AG20443 (cell line): ENCODE data around the gene PCLAF.
A peak's percentile ranks its signal among the peaks of the same experiment; 100 is the strongest.
"Not testable (repeated sequence)": the region's sequence is repeated elsewhere in the genome, so short reads cannot be mapped to it uniquely, and the experiment has no call there.

Source experiments
- DNase-seq: peaks from one replicate; pipeline ENCODE4 v3.0.0; 2012; ENCODE audit warnings: low spot score, mixed read lengths

Gene PCLAF

DNA sequence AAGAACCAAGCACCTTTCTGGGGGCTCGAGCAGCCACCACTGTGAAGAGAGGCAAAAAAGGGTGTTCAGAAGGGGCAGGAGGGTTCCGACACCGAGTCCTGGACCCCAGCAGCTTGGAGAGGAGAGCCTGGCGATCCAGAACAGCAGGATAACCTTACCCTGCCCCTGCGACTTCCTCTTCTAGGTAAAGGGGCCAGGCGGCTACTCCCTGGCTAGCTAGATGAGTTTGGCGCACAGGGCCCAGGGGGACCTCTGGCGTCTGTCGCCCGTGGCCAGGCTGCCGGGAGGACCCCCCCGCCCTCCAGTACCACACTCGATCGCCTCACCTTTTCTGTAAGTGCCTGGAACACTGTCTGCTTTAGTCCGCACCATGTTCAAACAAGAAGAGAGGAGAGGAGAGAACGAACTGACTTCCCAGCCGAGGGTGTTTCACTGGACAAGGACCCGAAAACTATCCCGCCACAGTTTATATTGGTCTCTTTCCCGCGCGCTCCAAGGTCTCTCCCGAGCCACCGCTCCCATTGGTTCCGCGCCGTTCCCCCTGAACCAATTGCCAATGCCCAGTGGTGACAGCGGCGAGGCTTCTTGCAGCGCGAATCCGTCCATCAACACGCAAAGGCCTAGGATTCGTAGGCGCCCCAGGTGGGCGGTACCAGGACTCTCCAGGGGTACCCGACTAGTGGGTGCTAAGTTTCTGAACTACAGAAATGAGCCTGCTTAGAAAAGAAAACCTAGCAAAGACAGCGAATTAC lies at the start of gene PCLAF:
Gene PCLAF, minus strand, starts transcription at position 442 of the 752 bp plus-strand sequence. Its CDS starts 70 bp downstream, at position 372.
- DNase-seq: peak; percentile 98

GRCh38 chr15:64430000-64430735 lies 48.9 kb upstream of the PCLAF start:
- DNase-seq: peak; percentile 79

- DNase-seq: no peak
Observed at GRCh38 chr15:64429448-64429847, 48.2 kb upstream of the PCLAF start.

- no peak for DNase-seq
Observed at GRCh38 chr15:64426845-64427465, 45.7 kb upstream of the PCLAF start.

GRCh38 chr15:64425221-64425620 lies 44.0 kb upstream of the PCLAF start:
- no peak for DNase-seq

DNA sequence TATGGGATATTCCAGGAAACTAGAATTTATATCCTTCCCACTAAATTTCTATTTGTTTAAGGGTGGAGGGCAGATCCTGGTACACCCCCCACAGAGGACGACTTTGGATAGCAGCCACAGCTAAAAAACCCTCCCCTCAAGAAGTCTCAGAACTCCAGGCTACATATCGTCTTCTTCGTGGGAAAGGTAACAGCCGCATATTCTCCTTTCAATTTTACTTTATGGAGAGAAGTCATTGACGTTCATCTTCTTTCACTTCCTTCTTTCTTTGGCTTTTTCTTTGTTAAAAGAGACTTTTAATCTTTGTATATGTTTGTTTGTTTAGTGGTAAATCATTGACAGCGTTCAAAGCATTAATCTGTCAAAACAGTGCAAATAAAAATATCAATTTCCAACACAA lies 42.7 kb upstream of the PCLAF start:
- no peak for DNase-seq

GRCh38 chr15:64422697-64423096 lies 41.5 kb upstream of the PCLAF start:
- no peak for DNase-seq

- DNase-seq: no peak
Observed at GRCh38 chr15:64412216-64412615, 31.0 kb upstream of the PCLAF start.

DNA sequence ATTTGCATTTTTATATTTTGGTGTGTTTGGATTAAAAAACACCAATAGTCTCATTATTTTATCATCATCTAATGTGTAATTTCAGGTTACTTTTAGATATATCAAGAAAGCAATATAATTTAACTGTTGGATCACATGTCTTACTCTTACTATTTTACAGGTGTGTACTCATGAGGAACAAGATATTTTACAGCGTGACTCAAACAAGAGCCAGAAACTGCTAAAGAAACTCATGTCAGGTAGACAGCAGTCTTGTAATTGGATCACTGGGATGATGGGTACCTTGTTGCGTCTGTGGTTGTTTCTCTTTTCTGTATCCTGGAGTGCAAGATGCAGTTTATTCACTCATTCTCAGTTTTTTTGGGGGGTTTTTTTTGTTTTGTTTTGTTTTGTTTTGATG lies 19.3 kb upstream of the PCLAF start:
- no peak for DNase-seq

DNA sequence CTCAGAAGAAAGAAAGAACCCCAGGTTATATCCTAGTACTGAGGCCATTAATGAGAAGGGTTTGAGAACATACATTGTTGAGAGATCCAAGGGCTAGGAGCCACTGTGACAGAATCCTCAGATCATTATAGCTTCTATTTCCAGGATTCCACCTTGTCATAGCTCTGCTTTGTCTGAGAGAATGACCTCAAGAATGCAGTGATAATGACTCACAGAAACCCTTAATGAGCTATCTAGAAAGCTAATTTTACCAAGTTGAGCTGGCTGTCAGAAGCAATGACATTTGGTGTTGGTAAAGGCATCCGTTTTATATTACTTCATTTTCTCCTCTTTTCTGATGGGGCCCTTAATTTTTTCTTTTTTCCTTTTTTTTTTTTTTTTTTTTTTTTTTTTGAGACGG lies 17.3 kb upstream of the PCLAF start:
- DNase-seq: no peak

- no peak for DNase-seq
Observed at GRCh38 chr15:64396789-64397188, 15.5 kb upstream of the PCLAF start.

DNA sequence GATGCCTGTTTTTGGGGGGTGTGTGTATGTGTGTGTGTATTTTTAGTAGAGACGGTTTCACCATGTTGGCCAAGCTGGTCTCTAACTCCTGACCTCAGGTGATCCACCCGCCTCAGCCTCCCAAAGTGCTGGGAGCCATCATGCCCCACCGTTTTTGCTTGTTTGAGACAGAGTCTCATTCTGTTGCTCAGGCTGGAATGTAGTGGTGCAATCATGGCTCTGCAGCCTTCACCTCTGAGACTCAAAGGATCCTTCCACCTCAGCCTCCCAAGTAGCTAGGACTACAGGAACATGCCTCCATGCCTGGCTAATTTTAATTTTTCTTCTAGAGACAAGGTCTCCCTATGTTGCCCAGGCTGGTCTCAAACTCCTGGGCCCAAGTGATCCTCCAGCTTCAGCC lies 11.2 kb upstream of the PCLAF start:
- not testable (repeated sequence) for DNase-seq

DNA sequence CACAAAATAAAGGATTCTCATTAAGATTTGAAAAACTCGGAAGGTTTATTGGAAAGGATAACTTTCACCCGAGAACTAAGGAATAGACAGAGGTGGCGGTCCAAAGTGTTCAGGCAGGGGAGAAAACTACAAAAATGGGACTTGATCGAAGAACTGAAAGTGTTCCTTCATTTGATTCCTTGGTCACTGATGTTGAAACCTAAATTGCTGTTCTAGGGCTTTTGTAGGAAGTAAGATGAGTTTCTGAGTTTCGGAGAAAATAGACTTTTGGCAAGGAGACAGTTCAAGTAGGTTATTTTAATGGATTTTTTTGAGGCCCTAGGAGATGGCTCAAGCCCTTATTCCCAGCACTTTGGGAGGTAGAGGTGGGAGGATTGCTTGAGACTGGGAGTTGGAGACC lies 7.8 kb upstream of the PCLAF start:
- no peak for DNase-seq

DNA sequence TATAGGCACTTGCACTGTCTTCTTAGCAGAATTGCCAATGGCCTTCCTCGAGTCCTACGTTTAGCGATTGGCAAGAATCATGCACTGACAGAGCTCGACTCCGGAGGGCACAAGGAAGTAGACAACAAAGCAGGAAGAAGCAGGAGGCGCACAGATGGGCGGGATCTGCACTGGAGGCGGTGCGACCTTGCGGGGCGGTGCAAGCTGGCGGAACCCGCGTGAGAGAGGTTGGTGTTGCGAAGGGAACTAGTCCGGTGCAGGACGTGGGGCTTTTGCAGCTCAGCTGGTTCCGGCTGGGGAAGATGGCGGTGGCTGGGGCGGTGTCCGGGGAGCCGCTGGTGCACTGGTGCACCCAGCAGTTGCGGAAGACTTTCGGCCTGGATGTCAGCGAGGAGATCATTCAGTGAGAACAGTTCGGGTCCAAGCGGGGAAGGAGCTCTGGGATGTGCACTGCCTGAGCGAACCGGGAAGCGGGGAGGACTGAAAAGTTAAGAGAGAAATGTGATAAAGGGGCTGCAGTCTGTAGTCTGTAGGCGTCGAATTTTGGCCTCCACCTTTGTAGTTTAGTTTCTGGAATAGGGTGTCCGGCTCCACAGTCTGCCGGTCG lies 6.4 kb upstream of the PCLAF start, which contains the start of gene TRIP4:
Gene TRIP4, plus strand, starts transcription at position 275 of the 607 bp plus-strand sequence. Its CDS starts 28 bp downstream, at position 303.
- peak; percentile 97 for DNase-seq

DNA sequence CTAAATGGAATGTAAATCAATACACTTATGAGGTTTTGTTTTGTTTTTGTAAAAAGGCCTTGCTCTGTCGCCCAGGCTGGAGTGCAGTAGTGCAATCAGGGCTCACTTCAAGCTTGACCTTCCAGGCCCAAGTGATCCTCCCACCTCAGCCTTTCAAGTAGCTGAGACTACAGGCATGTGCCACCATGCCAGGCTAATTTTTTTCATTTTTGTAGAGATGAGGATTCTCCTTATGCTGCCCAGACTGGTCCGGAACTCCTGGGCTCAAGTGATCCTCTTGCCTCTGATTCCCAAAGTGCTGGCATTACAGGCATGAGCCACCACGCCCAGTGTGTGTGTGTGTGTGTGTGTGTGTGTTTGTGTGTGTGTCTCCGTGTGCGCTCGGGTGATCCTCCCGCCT lies 5.0 kb upstream of the PCLAF start:
- DNase-seq: no peak

DNA sequence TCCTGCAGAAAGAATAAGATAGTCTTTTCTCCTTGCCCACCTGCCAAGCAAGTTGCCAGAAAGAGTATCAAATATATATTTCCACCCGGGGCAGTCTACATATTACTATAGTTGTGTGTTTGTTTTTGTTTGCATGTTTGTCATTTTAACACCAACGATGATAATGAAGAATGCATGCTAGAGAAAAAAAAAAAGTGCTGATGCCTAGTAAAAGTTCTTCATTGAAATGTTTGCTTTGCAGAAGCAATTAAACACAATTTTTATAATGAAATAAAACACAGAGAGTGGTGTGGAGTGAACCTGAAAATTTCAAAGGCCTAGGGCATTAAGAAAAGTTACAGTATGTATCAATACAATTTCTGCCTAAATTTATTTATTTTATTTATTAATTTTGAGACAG lies 2.5 kb upstream of the PCLAF start:
- DNase-seq: no peak

DNA sequence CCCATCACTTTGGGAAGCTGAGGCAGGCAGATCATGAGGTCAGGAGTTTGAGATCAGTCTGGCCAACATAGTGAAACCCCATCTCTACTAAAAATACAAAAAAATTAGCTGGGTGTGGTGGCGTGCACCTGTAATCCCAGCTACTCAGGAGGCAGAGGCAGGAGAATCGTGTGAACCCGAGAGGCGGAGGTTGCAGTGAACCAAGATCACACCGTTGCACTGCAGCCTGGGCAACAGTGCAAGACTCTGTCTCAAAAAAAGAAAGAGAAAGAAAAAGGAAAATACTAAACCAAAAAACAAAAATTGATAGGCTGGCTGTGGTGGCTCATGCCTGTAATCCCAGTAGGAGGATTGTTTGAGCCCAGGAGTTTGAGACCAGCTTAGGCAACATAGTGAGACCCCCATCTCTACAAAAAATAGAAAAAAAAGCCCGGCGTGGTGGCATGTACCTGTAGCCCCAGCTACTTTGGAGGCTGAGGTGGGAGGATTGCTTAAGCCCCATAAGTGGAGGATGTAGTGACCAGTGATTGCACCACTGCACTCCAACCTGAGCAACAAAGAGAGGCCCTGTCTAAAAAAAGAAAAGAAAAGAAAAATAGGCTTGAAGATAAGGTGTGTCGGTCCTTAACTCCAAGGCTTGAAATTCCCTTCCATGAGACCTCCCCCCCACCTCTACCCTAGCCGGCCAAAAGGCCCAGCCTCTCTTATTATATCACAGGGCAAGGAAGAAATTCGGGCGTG lies 941 bp downstream of the PCLAF start:
- not testable (repeated sequence) for DNase-seq

- DNase-seq: peak; percentile 22
Observed at GRCh38 chr15:64379216-64379960, 1.9 kb downstream of the PCLAF start.

DNA sequence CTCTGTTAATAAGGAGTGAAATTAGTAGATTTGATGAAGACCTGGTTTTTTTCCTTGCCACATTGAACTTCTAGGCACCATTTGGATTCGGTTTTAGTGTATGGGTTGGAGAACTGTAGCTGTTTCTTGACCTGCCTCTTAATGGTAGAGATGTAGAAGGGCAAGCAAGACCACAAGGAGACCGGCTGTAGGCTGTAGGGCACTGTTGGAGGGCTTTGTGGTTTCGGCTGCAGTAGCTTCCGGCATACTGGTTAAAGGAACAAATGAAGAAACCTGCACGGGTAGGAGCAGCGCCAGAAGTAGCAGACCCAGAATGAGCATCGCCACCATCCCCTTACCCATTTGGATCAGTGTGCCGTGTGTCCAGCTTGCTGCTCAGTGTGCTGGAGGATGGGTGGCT lies 7.9 kb downstream of the PCLAF start:
- no peak for DNase-seq

DNA sequence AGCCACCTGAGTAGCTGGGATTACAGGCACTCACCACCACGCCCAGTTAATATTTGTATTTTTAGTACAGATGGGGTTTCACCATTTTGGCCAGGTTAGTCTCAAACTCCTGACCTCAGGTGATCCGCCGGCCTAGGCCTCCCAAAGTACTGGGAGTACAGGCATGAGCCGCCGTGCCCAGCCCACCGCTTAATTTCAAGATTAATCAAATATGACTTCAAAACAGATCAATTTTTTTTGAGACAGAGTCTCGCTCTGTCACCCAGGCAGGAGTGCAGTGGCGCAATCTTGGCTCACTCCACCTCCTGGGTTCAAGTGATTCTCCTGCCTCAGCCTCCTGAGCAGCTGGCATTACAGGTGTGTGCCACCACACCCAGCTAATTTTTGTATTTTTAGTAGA lies 9.9 kb downstream of the PCLAF start:
- DNase-seq: not testable (repeated sequence)

DNA sequence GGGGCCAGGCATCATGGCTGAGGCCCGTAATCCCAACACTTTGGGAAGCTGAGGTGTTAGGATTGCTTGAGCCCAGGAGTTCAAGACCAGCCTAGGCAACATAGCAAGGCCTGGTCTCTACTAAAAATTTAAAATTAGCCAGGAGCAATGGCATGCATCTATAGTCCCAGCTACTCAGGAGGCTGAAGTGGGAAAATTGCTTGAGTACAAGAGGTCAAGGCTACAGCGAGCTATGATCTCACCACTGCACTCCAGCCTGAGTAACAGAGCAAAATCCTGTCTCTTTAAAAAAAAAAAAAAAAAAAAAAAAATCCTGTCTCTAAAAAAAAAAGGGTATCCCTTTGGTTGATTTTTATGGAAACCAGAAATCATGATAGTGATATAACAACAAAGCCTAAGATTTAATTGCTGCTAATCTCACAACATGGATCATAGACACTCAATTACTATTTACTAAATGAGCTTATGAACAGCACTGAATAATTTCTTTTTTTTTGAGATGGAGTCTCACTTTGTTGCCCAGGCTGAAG lies 12.1 kb downstream of the PCLAF start:
- no peak for DNase-seq
